ENCODE data around the gene RASD1.
A peak's percentile ranks its signal among the peaks of the same experiment; 100 is the strongest.

RASD1 gene

DNA sequence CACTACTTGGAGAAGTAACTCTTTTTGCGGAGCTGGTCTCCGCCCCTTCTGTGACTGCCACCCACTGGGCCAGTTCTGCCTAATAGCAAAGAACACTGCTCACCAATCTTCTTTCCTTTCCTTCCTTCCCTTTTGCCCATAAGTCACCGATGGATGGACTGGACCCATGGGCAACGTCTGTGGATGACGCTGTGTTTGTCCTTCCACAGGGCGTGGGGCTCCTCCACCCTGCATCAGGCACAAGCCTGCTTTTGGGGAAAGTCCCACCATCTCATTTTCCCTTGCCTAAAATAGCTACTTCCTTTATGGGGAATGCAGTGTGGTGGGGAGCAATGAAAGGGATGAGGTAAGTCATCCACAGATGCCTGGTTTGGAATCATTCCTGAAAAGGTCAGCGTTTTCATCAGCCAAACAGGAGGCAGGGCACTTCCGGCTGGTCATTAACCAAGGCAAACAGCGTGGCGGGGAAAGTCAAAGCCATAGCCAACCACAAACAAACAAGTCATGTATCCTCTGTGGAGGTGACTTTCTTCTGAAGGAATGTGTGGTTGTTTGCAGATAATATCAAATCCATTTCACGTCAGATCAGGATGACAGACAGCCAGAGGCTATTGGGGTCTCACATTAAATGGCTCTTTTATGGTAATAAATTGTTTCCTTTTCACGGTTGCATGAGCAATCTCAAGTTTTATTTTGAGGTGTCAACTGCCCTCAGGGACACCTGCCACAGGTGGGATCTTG is 50.1 kb downstream of the RASD1 start:
- no peak for TF ChIP-seq POLR2AphosphoS5 (IDR thresholded peaks at IDR 0.05; ENCODE audit: low read depth, low read length)
- TF ChIP-seq SIN3A (IDR thresholded peaks at IDR 0.05; ENCODE audit: borderline replicate concordance, insufficient read depth, low read length) = no peak
- peak; percentile 61 for TF ChIP-seq FOXP2 (optimal IDR thresholded peaks at IDR 0.05; ENCODE audit: borderline replicate concordance, extremely low read depth, extremely low read length, insufficient read depth)
- TF ChIP-seq, protein P1, sequence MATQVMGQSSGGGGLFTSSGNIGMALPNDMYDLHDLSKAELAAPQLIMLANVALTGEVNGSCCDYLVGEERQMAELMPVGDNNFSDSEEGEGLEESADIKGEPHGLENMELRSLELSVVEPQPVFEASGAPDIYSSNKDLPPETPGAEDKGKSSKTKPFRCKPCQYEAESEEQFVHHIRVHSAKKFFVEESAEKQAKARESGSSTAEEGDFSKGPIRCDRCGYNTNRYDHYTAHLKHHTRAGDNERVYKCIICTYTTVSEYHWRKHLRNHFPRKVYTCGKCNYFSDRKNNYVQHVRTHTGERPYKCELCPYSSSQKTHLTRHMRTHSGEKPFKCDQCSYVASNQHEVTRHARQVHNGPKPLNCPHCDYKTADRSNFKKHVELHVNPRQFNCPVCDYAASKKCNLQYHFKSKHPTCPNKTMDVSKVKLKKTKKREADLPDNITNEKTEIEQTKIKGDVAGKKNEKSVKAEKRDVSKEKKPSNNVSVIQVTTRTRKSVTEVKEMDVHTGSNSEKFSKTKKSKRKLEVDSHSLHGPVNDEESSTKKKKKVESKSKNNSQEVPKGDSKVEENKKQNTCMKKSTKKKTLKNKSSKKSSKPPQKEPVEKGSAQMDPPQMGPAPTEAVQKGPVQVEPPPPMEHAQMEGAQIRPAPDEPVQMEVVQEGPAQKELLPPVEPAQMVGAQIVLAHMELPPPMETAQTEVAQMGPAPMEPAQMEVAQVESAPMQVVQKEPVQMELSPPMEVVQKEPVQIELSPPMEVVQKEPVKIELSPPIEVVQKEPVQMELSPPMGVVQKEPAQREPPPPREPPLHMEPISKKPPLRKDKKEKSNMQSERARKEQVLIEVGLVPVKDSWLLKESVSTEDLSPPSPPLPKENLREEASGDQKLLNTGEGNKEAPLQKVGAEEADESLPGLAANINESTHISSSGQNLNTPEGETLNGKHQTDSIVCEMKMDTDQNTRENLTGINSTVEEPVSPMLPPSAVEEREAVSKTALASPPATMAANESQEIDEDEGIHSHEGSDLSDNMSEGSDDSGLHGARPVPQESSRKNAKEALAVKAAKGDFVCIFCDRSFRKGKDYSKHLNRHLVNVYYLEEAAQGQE (IDR thresholded peaks at IDR 0.05; ENCODE audit: insufficient read depth in 1 of 2, low read depth in 2 of 2, low read length in 2 of 2) = no peak

DNA sequence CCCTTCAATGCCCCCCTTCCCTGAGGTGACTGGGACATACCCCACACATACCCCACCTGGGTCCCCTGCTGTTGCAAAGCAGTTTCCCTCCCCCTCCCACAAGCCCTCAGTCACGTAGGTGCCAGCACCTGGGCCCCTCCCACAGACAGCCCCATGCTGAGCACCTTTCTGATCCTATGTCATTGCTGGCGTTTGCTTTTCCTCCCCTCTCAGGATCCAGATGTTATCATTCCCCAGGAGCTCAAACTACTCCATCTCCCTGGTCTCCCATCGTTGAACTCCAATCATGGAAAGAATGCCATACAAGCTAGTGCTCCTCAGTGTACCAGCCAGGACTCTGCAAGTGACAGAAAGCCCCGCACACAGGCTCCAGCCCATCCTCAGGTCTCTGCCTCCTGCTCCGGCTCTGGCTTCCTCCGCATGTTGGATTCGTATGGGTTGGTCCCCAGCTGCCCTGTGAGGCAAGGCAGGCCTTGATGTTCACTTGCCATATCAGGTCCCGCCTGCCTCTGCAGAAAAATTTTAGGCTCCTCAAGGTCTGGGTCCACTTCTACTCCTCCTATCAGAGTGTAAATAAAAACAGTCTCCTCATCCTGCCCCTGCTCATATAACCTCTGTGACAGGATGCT is 50.8 kb downstream of the RASD1 start:
- TF ChIP-seq FOXP2 (optimal IDR thresholded peaks at IDR 0.05; ENCODE audit: borderline replicate concordance, extremely low read depth, extremely low read length, insufficient read depth) (no peak), POLR2AphosphoS5 (IDR thresholded peaks at IDR 0.05; ENCODE audit: low read depth, low read length) (no peak)
